DMS114 treated with DMSO at 0.1 percent for 48 hours (cell line): ENCODE results near the gene BHLHE40.

Source experiments
- DNase-seq: peaks from one replicate; lab custom pipeline; 2025; ENCODE audit not compliant: unreplicated experiment; lab: John Stamatoyannopoulos, UW

The BHLHE40 gene

GRCh38 chr3:4982773-4983738 lies 3.8 kb downstream of the BHLHE40 start:
- DNase-seq = no peak

- no peak for DNase-seq
These were observed 4.7 kb downstream of the BHLHE40 start for GRCh38 chr3:4983739-4984510.

DNA sequence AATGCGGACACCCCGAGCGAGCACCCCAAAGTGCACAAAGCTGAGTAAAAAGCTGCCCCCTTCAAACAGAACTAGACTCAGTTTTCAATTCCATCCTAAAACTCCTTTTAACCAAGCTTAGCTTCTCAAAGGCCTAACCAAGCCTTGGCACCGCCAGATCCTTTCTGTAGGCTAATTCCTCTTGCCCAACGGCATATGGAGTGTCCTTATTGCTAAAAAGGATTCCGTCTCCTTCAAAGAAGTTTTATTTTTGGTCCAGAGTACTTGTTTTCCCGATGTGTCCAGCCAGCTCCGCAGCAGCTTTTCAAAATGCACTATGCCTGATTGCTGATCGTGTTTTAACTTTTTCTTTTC lies 5.3 kb downstream of the BHLHE40 start:
- no peak for DNase-seq

DNA sequence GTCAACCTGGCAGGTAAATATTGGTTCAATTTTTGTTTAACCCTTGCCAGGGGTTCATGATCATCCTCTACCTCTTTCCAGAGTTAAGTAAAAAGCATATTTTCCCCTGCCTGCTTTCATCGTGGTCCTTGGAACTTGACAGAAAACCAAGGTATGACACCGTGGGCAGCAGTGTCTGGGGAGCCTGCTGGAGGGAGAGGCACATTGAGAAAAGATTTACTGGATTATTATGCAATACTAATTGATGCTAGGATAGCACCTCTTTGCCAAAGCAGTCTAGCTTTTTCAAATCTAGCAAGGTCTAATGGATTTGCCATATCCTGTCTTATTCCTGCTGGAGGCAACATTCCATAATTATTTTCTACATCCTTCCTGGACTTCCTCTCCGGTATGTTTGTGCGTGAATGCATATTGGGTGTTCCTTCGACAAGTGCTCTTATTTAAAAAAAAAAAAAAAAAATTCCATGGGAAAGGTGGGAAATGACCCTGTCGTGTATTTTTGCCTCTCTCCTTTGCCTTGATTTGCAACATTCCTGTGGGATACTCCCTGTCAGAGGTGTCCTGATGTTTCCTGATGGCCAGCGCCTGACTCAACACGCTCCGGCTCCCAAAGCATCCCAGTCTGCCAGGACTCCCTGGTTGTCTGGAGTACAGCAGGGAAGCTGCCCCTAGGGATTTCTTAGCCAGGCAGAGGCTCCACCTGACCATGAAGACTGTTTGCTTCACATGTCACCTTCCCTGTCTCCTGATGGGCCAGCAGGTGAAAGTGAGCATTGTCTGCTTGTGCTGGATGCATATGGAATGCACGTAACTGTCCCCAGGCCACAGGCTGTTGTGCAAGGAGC lies 6.3 kb downstream of the BHLHE40 start:
- DNase-seq = no peak

DNA sequence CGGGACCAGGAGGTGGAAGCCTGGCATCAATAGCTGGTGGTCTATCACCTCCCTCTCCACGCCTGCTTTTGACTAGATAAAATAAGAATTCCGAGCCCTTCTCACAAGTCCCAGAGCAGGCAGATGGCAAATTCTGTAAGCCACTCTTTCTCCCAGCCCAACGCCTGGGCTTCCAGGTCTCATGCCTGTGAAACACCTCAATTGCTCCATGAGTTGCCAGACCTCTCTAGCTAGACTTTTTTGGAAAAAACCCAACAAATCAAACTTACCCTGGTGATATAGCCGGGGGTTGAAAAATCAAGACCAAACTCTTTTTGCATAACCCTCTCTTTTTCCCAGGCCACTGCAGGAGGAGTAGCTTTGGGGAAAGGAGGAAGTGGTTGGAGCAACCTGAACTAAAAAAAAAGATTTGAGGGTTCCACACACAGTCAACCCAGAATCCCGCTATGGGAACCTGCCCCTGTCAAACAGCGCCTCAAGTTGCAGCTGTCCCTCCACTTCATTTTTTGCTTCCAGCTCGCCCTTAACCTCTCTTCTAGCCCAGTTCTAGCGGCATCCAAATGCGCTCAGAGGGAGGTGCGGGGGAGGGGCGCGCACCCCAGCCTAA lies 7.0 kb downstream of the BHLHE40 start:
- DNase-seq = no peak

DNA sequence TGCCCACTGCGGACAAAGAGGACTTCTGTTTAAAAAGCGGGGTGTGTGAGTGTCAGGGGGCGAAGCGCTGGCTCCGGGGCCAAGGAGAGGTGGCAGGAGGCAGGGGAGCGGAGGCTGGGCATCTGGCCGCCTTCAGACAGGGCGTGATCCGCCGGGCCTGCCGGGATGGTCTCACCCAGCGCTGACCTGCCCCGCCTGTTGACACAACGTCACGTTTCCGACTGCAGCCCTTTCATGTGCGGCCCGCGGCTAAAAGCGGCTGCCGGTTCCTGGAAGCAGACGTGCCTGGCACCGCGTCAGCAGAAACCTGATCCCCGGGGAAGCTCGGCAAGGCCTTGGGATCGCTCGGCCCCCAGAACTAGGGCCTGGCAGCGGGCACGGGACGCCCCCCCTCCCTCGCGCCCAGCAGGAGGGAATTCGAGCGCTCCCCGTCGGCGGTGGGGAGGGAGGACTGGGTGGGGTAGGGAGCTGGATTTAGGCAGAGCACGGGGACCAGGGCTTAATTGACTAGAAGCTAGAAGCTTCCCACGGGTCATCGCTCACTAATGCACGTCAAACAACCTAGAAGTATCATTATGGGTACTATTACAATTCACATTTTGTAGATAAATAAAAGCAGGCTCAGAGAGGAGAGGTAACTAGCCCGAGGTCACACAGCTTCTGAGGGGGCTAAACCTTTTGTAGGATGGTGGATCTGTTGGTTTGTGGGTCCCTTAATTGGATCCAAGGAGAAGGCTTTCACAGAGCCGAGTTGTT lies 7.7 kb downstream of the BHLHE40 start:
- peak; percentile 34 for DNase-seq

- no peak for DNase-seq
These were observed 8.5 kb downstream of the BHLHE40 start for GRCh38 chr3:4987538-4988296.

DNA sequence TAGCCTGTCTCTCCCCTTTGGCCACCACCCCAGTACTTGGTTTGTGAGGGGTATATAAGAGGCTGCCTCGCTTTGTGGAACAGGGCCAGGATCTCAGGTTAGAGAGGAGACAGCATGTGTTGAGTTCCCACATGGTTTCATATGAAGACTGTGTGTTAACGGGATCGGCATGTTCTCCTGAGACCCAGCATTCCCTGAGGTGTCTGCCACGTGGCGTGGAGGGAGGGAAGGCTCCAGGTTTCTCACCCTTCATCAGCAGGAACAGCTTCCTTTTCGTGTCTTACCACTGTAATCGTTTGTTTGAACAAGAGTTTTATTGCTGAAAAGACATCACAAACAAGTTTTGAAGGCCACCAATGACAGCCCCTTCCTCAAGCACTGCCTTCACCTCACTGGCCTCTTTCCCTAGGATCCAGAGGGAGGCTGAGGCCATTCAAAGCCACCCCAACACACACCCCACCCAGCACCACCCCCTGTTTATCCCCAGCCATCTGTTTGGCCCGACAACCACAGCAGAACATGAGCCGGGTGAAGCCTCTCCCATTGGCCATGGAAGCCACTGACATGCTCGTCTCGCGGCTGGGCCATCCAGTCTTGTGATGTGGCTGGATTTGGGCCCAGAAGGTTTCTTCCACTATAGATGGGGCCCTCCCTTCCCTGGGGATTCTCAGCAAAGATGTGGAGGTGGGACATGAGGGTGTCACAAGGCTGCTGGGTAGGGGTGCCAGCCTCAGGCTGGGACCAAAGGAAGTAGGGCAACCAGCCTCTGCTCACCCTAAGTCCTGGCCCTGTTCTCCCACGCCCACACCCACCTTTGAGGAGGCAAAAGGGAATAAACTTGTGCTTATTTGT lies 10.0 kb downstream of the BHLHE40 start:
- DNase-seq = no peak

DNA sequence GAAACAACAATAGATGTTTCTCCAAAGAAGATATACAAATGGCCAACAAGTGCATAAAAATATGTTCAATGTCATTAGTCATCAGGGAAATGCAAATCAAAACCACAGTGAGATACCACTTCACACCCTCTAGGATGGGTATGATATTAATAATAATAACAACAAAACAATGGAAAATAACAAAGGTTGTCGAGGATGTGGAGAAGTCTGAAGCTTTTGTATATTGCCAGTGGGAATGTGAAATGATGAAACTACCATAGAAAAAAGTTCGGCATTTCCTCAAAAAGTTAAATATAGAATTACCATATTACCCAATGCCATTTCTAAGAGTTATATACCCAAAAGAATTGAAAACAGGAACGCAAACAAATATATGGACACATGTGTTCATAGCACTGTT lies 10.8 kb downstream of the BHLHE40 start:
- DNase-seq = no peak

GRCh38 chr3:4992118-4992517 lies 12.9 kb downstream of the BHLHE40 start:
- DNase-seq = no peak

GRCh38 chr3:4993276-4994143 lies 14.3 kb downstream of the BHLHE40 start:
- no peak for DNase-seq

DNA sequence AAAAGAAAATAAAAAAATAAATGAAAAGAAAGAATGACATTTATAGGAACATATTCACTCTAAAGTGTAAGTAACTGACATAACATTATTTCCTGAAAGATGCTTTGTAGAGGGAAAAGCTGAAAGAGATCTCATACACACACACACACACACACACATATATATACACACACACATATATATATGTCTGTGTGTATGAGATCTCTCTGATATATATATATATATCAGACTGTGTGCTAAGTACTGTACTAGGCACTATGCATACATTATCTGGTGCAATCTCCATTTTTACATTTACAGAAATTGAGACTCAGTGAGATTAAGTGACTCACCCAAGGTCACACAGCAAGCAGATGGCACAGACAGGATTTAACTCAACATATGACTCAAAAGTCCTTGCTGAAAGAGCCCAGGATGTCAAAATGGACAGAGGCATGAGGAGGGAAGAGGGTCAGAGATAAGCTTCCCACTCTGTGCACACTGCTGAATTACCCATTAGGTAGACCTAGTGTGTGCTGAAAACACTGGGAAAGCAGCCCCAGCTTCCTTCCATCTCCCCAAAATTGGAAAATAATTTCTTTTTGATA lies 15.0 kb downstream of the BHLHE40 start:
- no peak for DNase-seq

DNA sequence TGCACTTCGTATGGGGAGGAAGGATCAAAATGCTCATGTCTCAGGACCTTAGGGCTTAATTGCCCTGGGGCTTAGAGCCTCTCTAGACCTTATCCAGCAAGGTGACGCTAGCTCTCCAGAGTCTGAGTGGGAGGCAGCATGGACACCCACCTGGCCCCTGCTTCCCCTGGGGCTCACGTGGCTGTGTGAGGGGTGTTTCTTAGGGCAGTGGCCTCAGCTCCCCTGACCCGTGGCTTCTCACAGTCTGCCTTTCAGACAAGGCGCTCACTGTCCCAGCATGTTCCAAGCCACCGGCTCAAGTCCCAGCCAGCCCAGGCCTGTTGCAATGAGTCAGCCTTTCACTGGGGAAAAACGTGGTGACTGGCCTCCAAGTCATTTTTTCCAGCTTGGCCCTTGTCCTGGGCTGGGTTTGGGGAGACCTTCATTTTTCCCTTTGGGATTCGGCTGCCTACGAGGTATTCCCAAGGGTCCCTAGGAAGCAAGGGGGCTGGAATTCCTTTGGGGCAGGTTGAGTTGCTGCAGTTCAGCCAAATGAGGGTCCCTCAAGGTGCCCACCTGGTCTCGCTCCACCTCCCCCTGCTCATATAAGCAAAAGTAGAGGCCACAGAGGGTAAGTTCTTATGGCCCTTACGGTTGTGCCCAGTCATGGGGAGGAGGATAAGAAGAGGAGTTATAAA lies 15.7 kb downstream of the BHLHE40 start:
- DNase-seq = no peak

- no peak for DNase-seq
These were observed 16.3 kb downstream of the BHLHE40 start for GRCh38 chr3:4995500-4996053.

GRCh38 chr3:4996223-4996765 lies 17.1 kb downstream of the BHLHE40 start:
- DNase-seq = no peak

DNA sequence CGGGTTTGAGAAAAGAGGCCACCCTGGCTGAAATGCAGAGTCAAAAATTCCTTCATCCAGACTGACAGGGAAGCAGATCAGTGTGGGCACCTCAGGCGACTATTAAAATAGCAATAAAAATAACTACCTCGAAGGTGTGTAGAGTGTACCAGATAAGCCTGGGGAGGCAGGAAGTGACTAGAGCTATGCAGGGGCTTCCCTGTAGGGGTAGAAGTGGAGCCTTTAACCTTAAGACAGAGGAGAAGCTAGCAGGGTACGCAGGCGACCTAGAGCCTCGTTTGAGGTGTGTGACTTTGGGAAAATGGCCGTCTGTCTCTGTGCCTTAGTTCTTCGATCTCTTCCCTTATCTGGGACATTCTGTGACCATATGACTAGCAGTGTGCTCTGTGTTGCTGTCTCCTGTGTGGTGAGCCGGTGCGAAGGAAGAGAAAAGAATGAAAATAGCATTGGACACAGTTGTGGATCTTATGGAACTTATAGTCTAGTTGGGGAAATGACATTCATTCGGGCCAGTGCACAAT lies 17.6 kb downstream of the BHLHE40 start:
- DNase-seq = no peak
